SKM-1 treated with dmso at 0.1 percent for 144 hours (cell line): ENCODE results near the gene XKR7.

Experiments
- DNase-seq: peaks from one replicate; lab custom pipeline; 2025; ENCODE audit not compliant: unreplicated experiment; lab: John Stamatoyannopoulos, UW

XKR7 gene

DNA sequence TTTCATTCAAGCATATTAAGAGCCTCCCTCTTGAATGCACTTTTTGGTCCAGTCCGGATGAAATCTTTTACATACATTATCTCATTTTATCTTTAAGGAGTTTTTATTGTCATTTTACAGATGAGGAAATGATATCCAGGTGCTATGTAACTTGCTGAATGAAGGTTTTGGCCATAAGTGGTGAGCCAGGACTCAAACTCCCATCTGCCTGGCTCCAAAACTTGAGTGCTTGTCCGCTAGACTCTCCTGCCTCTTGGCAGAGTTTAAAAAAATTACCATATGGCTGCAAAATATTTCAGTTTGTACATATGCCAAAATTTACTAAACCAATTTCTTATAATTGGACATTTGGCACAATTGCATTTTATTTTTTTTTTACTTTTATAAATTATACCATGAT lies 28.3 kb upstream of the XKR7 start:
- no peak for DNase-seq

DNA sequence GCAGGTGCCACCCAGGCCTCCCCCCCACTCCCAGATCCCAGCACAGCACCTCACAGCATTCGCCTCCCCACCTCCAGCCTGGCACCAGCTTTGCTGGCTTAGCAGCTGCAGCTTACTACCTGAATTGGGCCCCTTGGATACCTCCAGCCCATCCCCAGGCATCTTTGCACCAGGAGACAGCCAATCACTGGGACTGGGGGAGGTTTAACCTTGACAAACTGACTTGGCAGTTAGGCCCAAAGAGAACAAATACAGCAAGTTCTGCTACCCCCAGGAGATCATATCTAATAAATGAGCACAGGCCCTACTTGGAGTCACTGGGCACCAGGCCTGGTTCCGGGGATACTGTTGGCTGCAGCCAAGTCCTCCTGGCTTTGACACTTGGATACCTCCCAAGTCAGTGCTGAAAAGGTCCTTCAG lies 24.9 kb upstream of the XKR7 start:
- no peak for DNase-seq

DNA sequence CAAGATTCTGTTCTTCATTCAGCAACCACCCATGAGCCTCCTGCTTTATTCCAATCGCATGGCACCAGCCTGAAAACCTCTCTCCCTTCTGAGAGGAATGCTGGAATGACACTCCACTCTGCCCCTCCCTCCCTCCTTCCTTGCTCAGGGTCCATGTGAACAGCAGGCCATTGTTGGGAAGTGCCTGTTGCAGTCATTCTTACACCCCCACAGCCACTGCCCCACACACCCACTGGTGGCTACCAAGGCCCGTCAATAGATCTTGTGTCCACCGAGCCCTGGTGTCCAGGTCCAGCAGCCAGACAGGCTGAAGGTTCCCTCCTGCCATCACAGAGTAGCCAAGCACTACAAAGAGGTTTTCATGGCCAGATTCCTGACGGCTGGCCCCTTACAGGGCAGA lies 22.6 kb upstream of the XKR7 start:
- DNase-seq = no peak

DNA sequence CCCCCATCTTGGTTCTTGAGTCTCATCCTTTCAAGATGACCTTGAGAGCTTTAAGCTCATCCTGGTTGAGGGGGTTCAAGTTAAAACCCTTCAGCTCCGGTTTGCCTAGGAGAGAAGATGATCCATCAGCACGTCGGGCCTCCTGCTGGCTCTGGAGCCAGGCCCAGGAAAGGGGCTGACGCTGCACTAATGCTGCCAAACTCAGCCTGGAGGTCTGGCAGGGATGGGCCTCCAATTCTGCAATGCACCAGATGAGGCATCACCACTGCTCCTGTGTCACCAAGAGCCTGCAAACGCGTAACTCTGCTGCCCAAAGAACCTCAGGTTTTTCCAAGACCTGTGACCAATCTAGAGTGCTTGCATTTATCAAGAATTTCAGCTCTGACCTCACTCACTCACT lies 22.2 kb upstream of the XKR7 start:
- DNase-seq = no peak

DNA sequence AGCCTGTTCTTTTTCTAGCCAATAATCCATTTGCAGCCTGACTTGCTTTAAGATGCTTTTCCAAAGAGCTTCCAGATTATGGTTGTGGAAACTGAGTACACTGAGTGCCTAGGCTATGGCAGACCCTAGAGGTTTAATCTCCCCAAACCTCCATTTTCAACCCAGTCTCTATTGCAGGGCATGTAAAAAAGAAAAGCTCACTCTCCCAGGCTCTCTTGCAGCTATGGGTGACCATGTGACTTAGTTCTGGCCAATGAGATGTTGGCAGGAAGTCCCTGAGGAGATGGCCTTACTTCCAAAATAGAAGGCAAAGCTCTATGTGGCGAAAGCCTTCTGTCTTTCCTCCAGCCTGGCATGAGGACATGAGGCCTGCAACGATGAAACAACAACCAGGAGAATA lies 19.9 kb upstream of the XKR7 start:
- no peak for DNase-seq

DNA sequence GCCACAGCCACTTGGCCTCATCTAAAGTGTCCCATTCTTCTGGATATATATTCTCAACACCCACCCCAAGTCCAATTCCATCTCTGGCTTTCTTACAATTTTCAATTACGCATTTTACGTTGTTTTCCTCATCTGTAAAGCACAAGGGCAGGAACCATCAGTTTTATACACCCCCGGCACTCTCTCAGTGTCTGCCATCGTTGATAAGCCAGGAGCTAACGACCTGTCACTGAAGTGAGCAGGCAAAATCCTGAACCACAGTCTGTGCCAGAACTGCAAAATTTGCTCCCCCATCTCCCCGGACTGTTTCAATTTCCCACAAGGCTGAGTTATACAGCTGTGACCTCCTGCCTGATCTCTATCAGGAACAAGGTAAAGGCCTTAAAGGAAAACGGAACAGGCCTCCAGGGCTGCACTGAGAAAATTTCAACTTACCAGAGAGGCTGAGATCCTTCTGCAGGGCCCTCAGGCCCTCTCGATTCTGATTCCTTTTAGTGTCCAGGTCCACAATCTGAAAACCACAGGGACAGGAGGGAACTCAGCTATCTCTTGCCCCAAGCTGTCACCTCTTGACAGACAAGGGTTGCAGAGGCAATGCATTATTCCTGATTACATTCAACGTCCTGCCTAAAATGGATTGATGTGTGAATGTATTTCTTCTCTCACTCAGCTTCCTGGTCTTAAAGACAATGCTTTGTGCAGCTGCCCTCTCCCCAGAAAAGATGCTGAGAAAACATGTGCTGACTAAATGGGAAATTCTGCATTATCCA lies 17.9 kb upstream of the XKR7 start:
- DNase-seq = no peak

DNA sequence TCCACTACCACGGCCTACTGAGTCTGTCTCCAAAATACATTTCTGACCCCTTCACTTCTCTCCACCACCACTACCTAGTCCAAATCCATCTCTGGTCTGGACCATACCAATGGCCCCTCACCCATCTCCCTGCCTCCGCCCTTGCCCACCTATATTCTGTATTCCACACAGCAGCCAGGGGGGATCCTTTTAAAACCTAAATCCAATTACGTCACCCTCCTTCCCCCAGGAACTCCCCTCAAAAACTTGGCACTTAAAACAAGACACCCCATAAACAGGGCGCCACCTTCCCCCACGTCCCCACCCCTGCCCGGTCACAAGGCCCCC lies 16.8 kb upstream of the XKR7 start:
- DNase-seq = no peak

DNA sequence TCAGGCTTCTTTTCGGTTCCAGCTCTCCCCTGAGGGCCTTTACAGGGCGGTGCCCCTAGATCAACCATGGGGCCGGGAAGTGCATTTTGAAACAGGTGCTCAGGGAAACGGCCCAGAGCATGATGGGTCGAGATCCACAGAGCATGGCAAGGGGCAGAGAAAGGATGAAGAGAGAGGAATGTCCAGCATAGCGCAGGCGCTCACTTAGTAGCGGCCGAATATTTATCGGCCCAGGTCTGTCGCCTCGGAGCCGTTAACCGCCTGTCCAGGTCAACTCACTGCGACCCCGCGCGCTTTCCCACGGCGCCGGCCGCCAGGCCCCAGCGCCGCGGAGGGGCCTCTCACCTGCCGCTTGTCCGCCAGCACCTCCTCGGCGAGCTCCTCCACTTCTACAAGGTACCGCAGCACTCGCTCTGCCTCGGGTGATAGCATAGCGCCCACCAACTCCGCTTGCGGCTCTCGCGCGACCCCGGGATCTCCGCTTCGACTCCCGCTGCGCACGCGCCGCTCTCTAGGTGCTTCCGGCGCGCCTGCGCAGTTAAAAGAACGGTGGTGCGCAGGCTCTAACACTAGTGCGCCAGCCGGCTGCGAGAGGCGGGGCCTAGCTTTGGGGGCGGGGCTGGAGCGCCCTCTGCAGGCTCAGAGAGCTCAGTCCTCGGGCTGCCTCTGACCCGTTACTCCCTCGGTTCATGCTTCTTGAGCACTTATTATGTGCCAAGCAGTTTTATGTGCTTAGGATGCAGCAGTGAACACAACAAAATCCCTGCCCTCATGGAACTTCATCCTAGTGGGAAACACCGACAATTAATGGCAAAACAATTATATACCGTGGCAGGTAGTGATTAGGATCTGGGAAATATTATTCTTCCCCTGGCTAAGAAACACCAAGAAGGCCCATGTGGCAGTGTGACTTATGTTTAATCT lies 16.2 kb upstream of the XKR7 start, which contains the start of gene PDRG1:
Gene PDRG1 (minus strand): TSS at position 517 of the 924 bp plus-strand sequence. CDS start 85 bp downstream, at position 432.
- peak; percentile 96 for DNase-seq

DNA sequence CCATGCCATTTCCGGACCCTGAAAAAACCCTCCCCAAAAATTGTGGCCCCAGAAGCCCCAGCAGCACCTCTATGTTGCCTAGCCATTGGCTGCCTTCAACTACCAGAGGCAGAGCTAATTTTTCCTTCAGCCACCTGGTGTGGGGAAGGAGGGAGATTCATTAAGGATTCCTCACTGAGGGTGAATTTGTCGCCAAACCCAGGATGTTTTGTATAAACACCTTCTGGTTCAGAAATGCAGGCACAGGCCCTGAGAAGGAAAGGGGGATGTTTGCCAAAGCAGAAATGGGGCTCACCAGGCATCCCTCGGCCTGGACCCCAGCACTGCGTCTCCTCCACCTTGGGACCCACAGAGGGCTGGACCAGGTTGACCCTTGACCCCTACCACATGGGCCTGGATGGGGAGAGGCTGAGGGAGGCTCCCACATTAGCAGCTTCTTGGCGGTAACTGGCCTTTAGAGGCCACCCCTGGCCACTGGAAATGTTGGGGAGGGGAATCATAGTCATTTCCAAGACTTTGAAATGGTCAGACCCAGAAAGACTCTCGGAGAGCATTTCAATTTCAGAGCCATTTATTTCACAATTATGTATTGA lies 14.3 kb upstream of the XKR7 start:
- no peak for DNase-seq

DNA sequence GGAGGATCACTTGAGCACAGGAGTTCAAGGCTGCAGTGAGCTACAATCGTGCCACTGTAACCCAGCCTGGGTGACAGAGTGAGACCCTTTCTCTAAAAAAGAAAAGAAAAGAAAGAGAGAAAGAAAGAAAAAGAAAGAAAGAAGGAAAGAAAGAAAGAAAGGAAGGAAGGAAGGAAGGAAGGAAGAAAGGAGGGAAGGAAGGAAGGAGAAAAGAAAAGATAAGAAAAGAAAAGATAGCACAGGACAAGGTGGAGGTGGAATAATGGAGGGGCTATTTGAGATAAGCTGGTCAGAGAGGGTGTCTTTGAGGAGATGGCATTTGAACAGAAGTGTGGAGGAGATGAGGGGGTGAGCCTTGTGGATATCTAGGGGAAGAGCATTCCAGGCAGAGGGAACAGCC lies 13.5 kb upstream of the XKR7 start:
- no peak for DNase-seq

DNA sequence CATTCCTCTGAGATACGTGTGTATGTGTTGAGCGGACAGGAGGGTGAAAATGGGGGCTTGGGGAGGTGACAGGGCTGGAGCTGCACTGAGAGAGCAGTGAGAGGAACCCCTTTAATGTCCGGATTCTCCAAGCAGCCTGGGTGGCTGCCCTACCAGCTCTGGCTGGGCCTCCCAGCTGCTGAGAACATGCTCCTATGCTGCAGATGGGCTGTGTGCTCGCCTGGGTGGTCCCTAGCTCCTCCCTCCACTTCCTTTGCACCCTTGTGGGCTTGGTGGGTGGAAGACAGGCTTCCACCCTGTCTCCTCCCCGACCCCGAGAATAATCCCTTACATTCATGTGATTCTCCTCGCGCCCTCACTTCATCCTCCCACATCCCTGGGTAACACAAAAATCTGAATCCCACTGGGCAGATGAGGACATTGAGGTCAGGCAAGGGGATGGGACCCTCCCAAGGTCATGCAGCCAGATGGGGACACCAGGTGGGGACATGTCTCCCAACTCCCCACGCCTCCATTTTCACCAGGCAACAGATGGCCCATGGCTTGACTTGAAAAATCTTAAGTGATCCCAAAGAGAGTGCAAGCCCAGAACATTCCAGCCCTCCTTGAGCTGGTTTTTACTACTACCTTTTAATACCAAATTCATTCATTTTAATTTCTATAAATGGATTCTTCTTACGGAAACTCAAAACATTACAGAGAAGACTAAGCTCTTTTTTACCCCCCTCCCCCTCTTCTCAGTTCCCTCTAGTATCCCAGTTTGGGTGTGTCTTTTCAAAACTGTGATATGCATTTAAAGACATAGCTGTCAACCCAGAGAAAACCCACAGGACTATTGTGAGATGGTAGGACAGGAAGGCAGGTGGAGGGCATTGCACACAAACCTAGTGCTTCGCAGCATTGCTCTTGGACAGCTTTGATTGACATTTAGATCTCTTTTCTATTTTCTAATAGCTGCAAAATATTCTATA lies 11.1 kb upstream of the XKR7 start:
- no peak for DNase-seq

DNA sequence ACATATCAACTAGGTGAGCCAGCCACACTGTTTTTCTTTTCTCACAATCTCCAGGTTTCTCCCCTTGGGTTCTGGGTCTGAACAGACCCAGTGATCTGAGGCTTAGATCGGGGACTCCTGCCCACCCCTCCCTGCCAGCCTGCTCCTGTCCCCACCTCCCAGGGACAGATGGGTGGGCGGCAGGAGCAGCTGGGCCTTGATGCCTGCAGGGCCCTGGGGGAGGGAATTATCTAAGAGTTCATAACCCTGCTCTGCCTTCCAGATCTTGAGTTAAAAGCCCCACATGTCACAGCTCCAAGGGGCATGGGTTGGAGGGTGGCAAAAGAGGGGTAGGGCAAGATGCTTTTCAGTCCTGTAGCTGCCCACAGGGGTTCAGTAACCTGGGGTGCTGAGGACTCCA lies 5.2 kb upstream of the XKR7 start:
- no peak for DNase-seq

DNA sequence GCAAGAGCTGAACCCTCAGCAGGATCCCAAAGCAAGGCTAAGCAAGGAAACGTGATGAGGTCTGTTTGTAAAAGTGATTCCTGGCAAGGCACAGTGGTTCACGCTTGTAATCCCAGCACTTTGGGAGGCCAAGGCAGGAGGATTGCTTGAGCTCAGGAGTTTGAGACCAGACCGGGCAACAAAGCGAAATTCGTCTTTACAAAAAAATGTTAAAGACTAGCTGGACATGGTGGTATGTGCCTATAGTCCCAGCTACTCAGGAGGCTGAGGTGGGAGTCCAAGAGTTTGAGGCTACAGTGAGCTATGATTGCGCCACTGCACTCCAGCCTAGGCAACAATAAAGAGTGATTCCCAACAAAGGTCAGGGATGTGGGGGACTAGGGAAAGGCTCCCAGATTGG lies 4.1 kb upstream of the XKR7 start:
- DNase-seq = no peak

DNA sequence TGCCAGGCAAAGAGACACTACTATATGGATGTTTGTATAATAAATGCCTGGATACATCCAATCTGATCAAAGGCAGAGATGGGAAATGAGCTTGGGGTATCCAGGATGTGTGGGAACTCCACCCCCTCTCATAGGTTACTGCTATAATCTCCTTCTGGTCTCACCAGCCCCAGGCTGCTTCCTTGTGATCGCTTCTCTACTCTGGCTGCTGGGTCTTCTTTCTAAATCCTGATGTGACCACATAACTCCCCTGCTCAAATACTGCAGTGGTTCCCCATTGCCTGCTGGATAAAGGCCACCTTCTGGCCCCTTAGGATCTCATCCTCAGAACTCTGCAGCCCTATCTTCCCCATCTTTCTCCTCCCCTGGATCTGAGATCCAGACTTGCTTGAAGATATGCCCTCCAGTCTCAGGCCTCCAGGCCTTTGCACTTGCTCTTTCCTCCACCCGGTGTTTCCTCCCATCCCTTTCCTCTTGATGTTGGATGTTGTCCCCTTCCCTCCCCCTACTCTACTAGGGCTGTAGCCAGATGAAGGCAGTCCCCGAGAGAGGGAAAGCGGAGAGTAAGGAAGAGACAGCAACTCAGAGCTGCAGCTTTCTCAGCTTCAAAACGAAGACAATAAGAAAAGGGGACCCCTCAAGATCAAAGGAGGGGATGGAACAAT lies 828 bp upstream of the XKR7 start:
- no peak for DNase-seq

DNA sequence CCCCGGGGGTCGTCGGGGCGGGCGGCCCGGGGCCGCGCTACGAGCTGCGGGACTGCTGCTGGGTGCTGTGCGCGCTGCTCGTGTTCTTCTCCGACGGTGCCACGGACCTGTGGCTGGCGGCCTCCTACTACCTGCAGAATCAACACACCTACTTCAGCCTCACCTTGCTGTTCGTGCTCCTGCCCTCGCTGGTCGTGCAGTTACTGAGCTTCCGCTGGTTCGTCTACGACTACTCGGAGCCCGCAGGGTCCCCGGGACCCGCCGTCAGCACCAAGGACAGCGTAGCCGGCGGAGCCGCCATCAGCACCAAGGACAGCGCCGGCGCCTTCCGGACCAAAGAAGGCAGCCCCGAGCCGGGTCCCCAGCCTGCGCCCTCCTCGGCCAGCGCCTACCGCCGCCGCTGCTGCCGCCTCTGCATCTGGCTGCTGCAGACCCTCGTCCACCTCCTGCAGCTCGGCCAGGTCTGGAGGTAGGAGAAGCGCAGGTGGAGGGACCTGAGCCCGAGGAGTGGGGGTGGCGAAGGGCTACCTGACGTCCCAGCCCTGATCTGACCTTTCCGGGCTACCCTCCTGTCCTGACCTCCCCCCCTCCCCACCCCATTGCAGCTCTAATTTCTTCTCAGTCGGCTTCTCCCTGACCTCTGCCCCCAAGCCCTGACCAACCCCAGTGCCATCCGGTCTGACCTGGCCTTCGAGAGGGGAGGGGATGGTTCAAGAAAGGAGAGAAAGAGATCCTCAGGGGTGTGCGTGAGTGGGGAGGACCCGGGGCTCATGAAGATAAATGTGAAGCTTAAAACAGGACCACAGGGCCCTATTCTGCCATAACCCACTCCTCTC lies 558 bp downstream of the XKR7 start:
- peak; percentile 10 for DNase-seq

DNA sequence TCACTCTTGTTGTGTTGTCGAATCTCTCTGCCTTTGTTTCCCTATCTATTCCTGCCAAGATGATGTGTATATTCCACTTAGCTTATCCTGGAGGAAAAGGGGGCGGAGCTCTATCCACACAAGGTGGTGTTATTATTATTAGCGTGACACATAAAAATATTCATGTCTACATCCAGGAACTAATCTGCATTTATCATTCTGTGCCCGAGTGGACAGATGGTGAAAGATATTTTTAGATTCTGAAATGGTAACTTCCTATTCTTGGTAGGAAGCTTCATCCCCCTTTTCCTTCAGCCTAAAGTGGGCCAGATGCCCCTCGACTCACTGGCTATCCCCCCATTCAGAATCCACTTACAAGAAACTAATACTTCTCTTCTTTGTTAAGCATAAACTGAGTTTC lies 2.0 kb downstream of the XKR7 start:
- no peak for DNase-seq

DNA sequence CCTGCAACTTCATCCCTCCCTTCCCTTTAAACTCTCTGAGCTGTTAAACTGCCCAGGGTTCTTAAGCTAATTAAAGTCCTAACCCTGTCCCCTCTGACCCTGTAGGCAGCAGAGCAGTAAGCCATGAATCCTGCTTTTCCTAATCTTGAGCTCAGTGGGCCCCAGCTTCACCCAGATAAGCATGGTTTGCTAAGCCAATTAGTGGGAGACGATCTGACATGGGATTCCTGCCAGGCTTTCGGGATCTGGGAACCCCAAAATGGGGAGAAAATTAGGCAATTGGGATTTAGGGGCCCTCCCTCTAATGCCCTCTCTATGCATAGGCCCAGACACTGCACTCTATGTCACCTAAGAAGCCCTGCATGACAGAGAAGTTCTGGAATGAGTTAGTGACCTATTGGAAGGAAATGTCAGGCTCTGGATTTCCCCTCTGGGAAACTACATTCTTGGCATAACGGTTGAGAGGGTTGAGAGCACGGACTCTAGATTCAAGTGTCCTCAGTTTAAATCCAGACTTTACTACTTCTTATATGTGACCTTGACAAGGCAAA lies 4.6 kb downstream of the XKR7 start:
- DNase-seq = no peak

DNA sequence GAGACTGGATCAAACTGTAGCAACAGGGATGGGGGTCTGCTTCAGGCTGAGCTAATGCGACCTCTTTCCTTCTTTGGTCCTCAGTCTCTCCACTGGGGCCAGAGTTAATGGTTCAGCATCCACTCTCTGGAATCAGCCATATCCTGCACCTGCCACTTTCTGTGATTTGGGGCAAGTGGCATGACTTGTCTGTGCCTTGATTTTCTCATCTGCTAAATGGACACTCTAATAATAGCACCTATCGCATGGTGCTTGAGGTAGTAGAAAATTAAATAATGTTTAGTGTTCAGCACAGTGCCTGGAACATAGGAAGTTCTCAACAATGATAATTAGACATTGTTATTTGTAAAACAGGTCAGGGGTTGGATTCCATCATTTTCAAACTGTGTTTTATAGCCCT lies 6.3 kb downstream of the XKR7 start:
- DNase-seq = no peak

DNA sequence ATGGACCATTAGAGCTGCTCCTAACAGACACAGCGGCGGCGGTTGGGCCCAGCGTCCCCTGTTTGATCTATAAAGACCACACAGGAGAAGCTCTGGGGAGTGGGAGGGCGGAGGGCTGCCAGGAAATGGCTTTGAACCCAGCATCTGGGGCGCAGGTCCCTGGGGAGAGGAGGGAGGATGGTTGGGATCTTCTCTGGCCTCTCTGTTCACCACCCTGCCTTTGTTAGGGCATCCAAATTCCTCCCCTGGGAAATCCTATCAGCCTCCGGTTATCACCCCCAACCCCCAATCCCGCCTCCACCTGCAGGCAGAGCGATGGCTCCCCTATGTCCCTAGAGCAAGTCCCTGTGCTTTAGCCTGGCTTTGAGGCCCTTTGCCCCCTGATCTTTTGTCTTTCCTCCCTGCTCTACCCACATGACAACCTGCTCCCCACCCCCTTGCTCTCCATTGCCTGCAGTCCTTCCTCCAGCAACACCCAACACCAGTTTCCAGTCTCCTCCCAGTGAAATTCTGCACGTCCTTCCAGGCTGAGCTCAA lies 7.1 kb downstream of the XKR7 start:
- no peak for DNase-seq
